SH-SY5Y (cell line): Measurements from ENCODE around the gene HK3.

Source experiments
- GATA2 ChIP-seq: IDR thresholded peaks from 2 replicates; pipeline ENCODE4 v1.6.1; 2011; ENCODE audit warnings: mild to moderate bottlenecking, low read depth, low read length
- GATA3 ChIP-seq: IDR thresholded peaks from 2 replicates; pipeline ENCODE4 v1.6.1; 2011; ENCODE audit warnings: low read depth, mild to moderate bottlenecking, low read length, moderate library complexity

GRCh38 chr5:176880366-176881020, 18.7 kb downstream of the HK3 start:
- TF ChIP-seq GATA3 (no peak), GATA2 (no peak)
